Peyer's patch (tissue), 4 donors: ENCODE measurements around the gene BET1L.

ENCODE experiments used
- CTCF ChIP-seq, 6 experiments: fragments of 450-650 bp in 4 of 6; fragments of 200-600 bp in 2 of 6; sonication (generic) in 1 of 6; IDR thresholded peaks; one replicate each; pipeline ENCODE4 v1.5.1; 2017 to 2019; ENCODE audit warnings: antibody characterized with exemption in 6 of 6, mild to moderate bottlenecking in 3 of 6, moderate library complexity in 1 of 6
- POLR2A ChIP-seq, 2 donors: fragments of 450-650 bp; IDR thresholded peaks; one replicate each; pipeline ENCODE4 v1.5.1; 2017; ENCODE audit warnings: antibody characterized with exemption in 2 of 2, mild to moderate bottlenecking in 2 of 2, moderate library complexity in 2 of 2

- no peak for TF ChIP-seq CTCF (IDR thresholded peaks at IDR 0.05)
- no peak for TF ChIP-seq POLR2A (IDR thresholded peaks at IDR 0.05)
These were observed 10.1 kb downstream of the BET1L start for GRCh38 chr11:196786-197731.
